ENCODE results near the gene PRKCB. TPM values are rescaled to one million over a fixed set of nuclear protein-coding genes. Genes with fewer than 3 reads are reported as not detected.

PRKCB gene
- total and polyA plus RNA-seq, 2 of the 8 experiments (the other 6 are each of a cell fraction or from before 2014, with no cell fraction given): 7.1 to 12.1 TPM

- H3K9me3 ChIP-seq (ENCODE audit: insufficient read depth in 2 of 2, low read depth in 1 of 2, low read length in 1 of 2): no peaks in the 10 kb centered on the region
- no peak overlapping the region for H3K4ac ChIP-seq (replicated peaks; ENCODE audit: insufficient read length, low read depth, low read length)
- H4K20me1 ChIP-seq (replicated peaks in 1 of 2; ENCODE audit: control insufficient read depth in 1 of 2, insufficient read depth in 2 of 2, low read length in 2 of 2): no peaks in the 10 kb centered on the region
- H3K79me2 ChIP-seq (ENCODE audit: control insufficient read depth in 1 of 2, insufficient read depth in 2 of 2, low read length in 2 of 2): no peaks in the 10 kb centered on the region
- no peak overlapping the region for H2BK20ac ChIP-seq (ENCODE audit: low read length)
- H3K4me1 ChIP-seq (replicated peaks in 1 of 4; ENCODE audit: control insufficient read depth in 3 of 4, insufficient read depth in 4 of 4, low read length in 3 of 4): peaks cover 0 to 2% (median under 1%) of the 10 kb centered on the region in 4 experiments; a peak in 1 of 7 replicates
- DNase-seq (ENCODE audit: low read depth in 1 of 2, low spot score in 2 of 2) (no peak), FAIRE-seq (no peak)
- whole genome bisulfite sequencing, 2 experiments (ENCODE audit: extremely low coverage in 1 of 2, insufficient coverage in 1 of 2, insufficient read length in 1 of 2, insufficient replicate concordance in 2 of 2, low coverage in 1 of 2, low lambda C conversion rate in 2 of 2, missing lambda C conversion rate in 1 of 2): 74% methylated on average over 4 of the region's 4 CpGs; no CpG with 5 or more reads in 1 of the 2 experiments
- no peak overlapping the region for H3K4me2 ChIP-seq (ENCODE audit: insufficient read depth in 1 of 2, low read depth in 2 of 2, low read length in 2 of 2)
- ChIA-PET POLR2A (ENCODE audit: partially characterized antibody) (interaction anchor here (1.2 kb wide), 1 partner anchor 113 kb away, joined by 3 read pairs; no protein-coding TSS in a partner anchor), CTCF (ENCODE audit: partially characterized antibody) (interaction anchor here (0.7 kb wide), 1 partner anchor 16 kb away, joined by 3 read pairs; no protein-coding TSS in a partner anchor)
- no peaks in the 10 kb centered on the region for H3K79me1 ChIP-seq (ENCODE audit: low read depth, low read length)
- H4K5ac ChIP-seq (ENCODE audit: insufficient read length, low read depth, low read length): no peak overlapping the region
- TF ChIP-seq CBX5 (IDR thresholded peaks at IDR 0.05; ENCODE audit: low read depth, low read length): no peak
- H3K27me3 ChIP-seq (replicated peaks in 1 of 4; ENCODE audit: control insufficient read depth in 3 of 4, extremely low read depth in 1 of 4, insufficient read depth in 3 of 4, low read length in 3 of 4): 0 out of 7 replicates have a peak, but pooled peaks cover 0 to under 1% (median under 1%) of the 10 kb centered on the region in 4 experiments
- no peak overlapping the region for H2BK15ac ChIP-seq (ENCODE audit: low read length)
- no peak overlapping the region for H3K14ac ChIP-seq (ENCODE audit: insufficient read length)
- no peak overlapping the region for H2AK5ac ChIP-seq (ENCODE audit: low read depth, low read length)
- no peak overlapping the region for H4K91ac ChIP-seq (replicated peaks; ENCODE audit: insufficient read length, low read length)
- no peak overlapping the region for H2BK120ac ChIP-seq (replicated peaks; ENCODE audit: low read depth, low read length)
- H3K23me2 ChIP-seq (ENCODE audit: low read depth, low read length): peaks cover 2% of the 10 kb centered on the region; the same call in 1 of the 2 replicates
- no peak overlapping the region for H4K8ac ChIP-seq (ENCODE audit: extremely low read depth, insufficient read depth, low read length)
- no peak overlapping the region for H3K56ac ChIP-seq (replicated peaks; ENCODE audit: insufficient read length, low read depth, low read length)
- no peak overlapping the region for H3K9ac ChIP-seq (replicated peaks in 1 of 4; ENCODE audit: extremely low read depth in 1 of 4, low read depth in 3 of 4, low read length in 3 of 4)
- H2BK5ac ChIP-seq (ENCODE audit: low read depth, low read length): no peak overlapping the region
- no peak overlapping the region for H2AFZ ChIP-seq (ENCODE audit: low read length)
- H3K18ac ChIP-seq (ENCODE audit: extremely low read depth, low read length): no peak overlapping the region
- no peaks in the 10 kb centered on the region for H3K36me3 ChIP-seq (ENCODE audit: control insufficient read depth in 2 of 4, insufficient read depth in 4 of 4, low read length in 3 of 4)
- no peak overlapping the region for H3K27ac ChIP-seq (ENCODE audit: low read depth, low read length)
- no peak overlapping the region for H2BK12ac ChIP-seq (ENCODE audit: low read depth, low read length)
- no peak overlapping the region for H3K4me3 ChIP-seq (ENCODE audit: extremely low read depth in 1 of 4, insufficient read depth in 2 of 4, low read depth in 3 of 4, low read length in 4 of 4)
- H3K23ac ChIP-seq (ENCODE audit: insufficient read length): no peak overlapping the region
Observed at GRCh38 chr16:23843143-23843542, 7.4 kb downstream of the PRKCB start.
